ENCODE data around the gene HGFAC.
"Not testable (repeated sequence)": the region's sequence is repeated elsewhere in the genome, so short reads cannot be mapped to it uniquely, and the experiment has no call there.

Gene HGFAC

GRCh38 chr4:3411190-3411589 is 30.6 kb upstream of the HGFAC start:
- not testable (repeated sequence) for DNase-seq (ENCODE audit: low spot score)

- peak; percentile 10 for DNase-seq (ENCODE audit: low spot score)
Observed at GRCh38 chr4:3411676-3412075, 30.1 kb upstream of the HGFAC start.

GRCh38 chr4:3412257-3413020 is 29.3 kb upstream of the HGFAC start:
- peak; percentile 18 for DNase-seq (ENCODE audit: low spot score)

GRCh38 chr4:3413217-3413671 is 28.5 kb upstream of the HGFAC start:
- peak; percentile 9 for DNase-seq (ENCODE audit: low spot score)

- DNase-seq (ENCODE audit: low spot score), result peak; percentile 6
Observed at GRCh38 chr4:3413675-3414420, 27.9 kb upstream of the HGFAC start.

- peak; percentile 7 for DNase-seq (ENCODE audit: low spot score)
Observed at GRCh38 chr4:3414421-3415279, 27.1 kb upstream of the HGFAC start.

- DNase-seq (ENCODE audit: low spot score), result peak; percentile 24
Observed at GRCh38 chr4:3415471-3416141, 26.2 kb upstream of the HGFAC start.

GRCh38 chr4:3416270-3416669 is 25.5 kb upstream of the HGFAC start:
- no peak for DNase-seq (ENCODE audit: low spot score)

GRCh38 chr4:3416821-3417221 is 24.9 kb upstream of the HGFAC start:
- no peak for DNase-seq (ENCODE audit: low spot score)

GRCh38 chr4:3417448-3417847 is 24.3 kb upstream of the HGFAC start:
- DNase-seq (ENCODE audit: low spot score), result no peak

- DNase-seq (ENCODE audit: low spot score), result peak; percentile 76
Observed at GRCh38 chr4:3418029-3418762, 23.6 kb upstream of the HGFAC start.

- DNase-seq (ENCODE audit: low spot score), result no peak
Observed at GRCh38 chr4:3419836-3420605, 21.7 kb upstream of the HGFAC start.

- DNase-seq (ENCODE audit: low spot score), result no peak
Observed at GRCh38 chr4:3420606-3420955, 21.2 kb upstream of the HGFAC start.

GRCh38 chr4:3420956-3421355 is 20.8 kb upstream of the HGFAC start:
- no peak for DNase-seq (ENCODE audit: low spot score)

- DNase-seq (ENCODE audit: low spot score), result peak; percentile 77
Observed at GRCh38 chr4:3421470-3421869, 20.3 kb upstream of the HGFAC start.

- DNase-seq (ENCODE audit: low spot score), result no peak
Observed at GRCh38 chr4:3422241-3422801, 19.4 kb upstream of the HGFAC start.

GRCh38 chr4:3422808-3423297 is 18.9 kb upstream of the HGFAC start:
- DNase-seq (ENCODE audit: low spot score), result no peak

GRCh38 chr4:3423406-3423805 is 18.4 kb upstream of the HGFAC start:
- no peak for DNase-seq (ENCODE audit: low spot score)

GRCh38 chr4:3423952-3424351 is 17.8 kb upstream of the HGFAC start:
- DNase-seq (ENCODE audit: low spot score), result no peak

- DNase-seq (ENCODE audit: low spot score), result no peak
Observed at GRCh38 chr4:3424522-3425095, 17.2 kb upstream of the HGFAC start.

Measured in iPS-NIHi11 (cell line).